PC-9 (cell line): Measurements from ENCODE around the gene CRTAC1. TPM values are rescaled to one million over a fixed set of nuclear protein-coding genes. Genes with fewer than 3 reads are reported as not detected.

Experiments
- BruUV-seq: library from RNA; stranded (reverse); fragments of 400-500 nt; replicated peaks from 2 replicates; lab custom pipeline; 2021; lab: Mats Ljungman, UMichigan
- CTCF ChIA-PET: fragments of 300-600 bp; sonication (Branson Sonifier 250); formaldehyde crosslinking; loops from one replicate; lab custom pipeline; 2022; ENCODE audit warnings: antibody characterized with exemption; lab: Charles Lee
- POLR2A ChIA-PET: fragments of 300-600 bp; sonication (Branson Sonifier 250); formaldehyde crosslinking; loops from one replicate; lab custom pipeline; 2022; ENCODE audit warnings: antibody characterized with exemption; ENCODE audit not compliant: unreplicated experiment; lab: Charles Lee
- DNase-seq, 2 experiments: peaks; one replicate each; pipeline versions ENCODE4 v3.0.0 to v3.0.0-alpha.2; 2015 to 2022; ENCODE audit warnings: mixed read lengths in 1 of 2
- H2AFZ ChIP-seq: fragments of 200-600 bp; sonication (generic); 2 replicates; pipeline ENCODE4 v1.8.1; 2017; ENCODE audit warnings: antibody characterized with exemption
- H3F3A ChIP-seq: fragments of 200-600 bp; sonication (generic); 2 replicates; pipeline ENCODE4 v1.8.1; 2017; ENCODE audit warnings: antibody characterized with exemption, mild to moderate bottlenecking, low read depth; ENCODE audit not compliant: insufficient read depth
- H3K27ac ChIP-seq: fragments of 200-600 bp; sonication (generic); 2 replicates; pipeline ENCODE4 v1.6.1; 2016; ENCODE audit warnings: mixed run types
- H3K27me3 ChIP-seq: fragments of 200-600 bp; sonication (generic); 2 replicates; pipeline ENCODE4 v1.6.1; 2016; ENCODE audit warnings: low read depth, mixed run types; ENCODE audit not compliant: insufficient read depth
- H3K36me3 ChIP-seq: fragments of 200-600 bp; sonication (generic); 2 replicates; pipeline ENCODE4 v1.6.1; 2016; ENCODE audit warnings: low read depth, mixed run types
- H3K4me1 ChIP-seq: fragments of 200-600 bp; sonication (generic); replicated peaks from 2 replicates; pipeline ENCODE4 v1.6.1; 2016; ENCODE audit warnings: mixed run types; ENCODE audit not compliant: insufficient read depth
- H3K4me2 ChIP-seq: fragments of 200-600 bp; sonication (generic); 2 replicates; pipeline ENCODE4 v1.6.1; 2017; ENCODE audit warnings: mixed run types
- H3K4me3 ChIP-seq: fragments of 200-600 bp; sonication (generic); 2 replicates; pipeline ENCODE4 v1.6.1; 2016; ENCODE audit warnings: mixed run types
- H3K79me2 ChIP-seq: fragments of 200-600 bp; sonication (generic); 2 replicates; pipeline ENCODE4 v1.6.1; 2017; ENCODE audit warnings: low read depth, mixed run types
- H3K9me2 ChIP-seq: fragments of 200-600 bp; sonication (generic); 2 replicates; pipeline ENCODE4 v1.8.1; 2017; ENCODE audit warnings: mild to moderate bottlenecking; ENCODE audit not compliant: insufficient read depth
- H3K9me3 ChIP-seq: fragments of 200-600 bp; sonication (generic); 2 replicates; pipeline ENCODE4 v1.8.1; 2016; ENCODE audit warnings: low read depth; ENCODE audit not compliant: insufficient read depth
- H4K20me1 ChIP-seq: fragments of 200-600 bp; sonication (generic); 2 replicates; pipeline ENCODE4 v1.8.1; 2017; ENCODE audit not compliant: insufficient read depth
- EZH2 ChIP-seq: fragments of 200-600 bp; sonication (generic); IDR thresholded peaks from 2 replicates; pipeline ENCODE4 v1.8.0; 2017; ENCODE audit warnings: antibody characterized with exemption, low read depth
- intact Hi-C: fragments of 100-400 bp; cut with micrococcal nuclease; formaldehyde crosslinking; loops from one replicate; pipeline ENCODE4 v1.10.0; 2022; ENCODE audit not compliant: unreplicated experiment
- total RNA-seq: library from RNA; stranded (reverse); gene quantifications from 2 replicates; pipeline ENCODE4 v1.2.3, GENCODE V29; 2021
- TF ChIP-seq, protein P1 (sequence below): fragments of 200-600 bp; sonication (generic); conservative IDR thresholded peaks from 2 replicates; pipeline ENCODE4 v1.6.1; 2017; ENCODE audit warnings: mixed run types, antibody characterized with exemption, mild to moderate bottlenecking, moderate library complexity

Gene CRTAC1
- total RNA-seq, 1 experiment from 2014 or later: not detected

DNA sequence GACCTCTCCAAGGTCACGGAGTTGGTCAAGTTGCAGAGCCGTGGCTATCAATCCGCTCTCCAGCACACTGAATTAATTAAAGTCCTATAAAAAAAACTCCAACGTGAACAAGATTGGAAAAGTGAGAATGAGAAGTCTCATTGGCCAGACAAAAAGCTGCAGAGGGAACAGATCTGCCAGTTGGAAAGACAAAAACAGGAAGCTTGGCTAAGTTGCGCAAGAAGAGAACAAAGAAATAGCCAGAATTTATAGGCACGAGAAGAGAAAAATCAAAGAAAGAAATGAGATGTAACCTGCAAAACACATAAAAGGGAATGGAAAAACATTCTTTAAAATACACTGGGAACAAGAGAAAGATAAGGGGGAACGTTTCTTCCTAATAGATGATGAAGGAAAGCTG is 45.7 kb upstream of the CRTAC1 start:
- Histone ChIP-seq H3K36me3 (no peaks in the 10 kb centered on the region), H3K4me2 (no peak overlapping the region), H3F3A (no peaks in the 10 kb centered on the region), H3K79me2 (no peaks in the 10 kb centered on the region), H3K27me3 (peaks cover 11% of the 10 kb centered on the region; the same call in 1 of the 2 replicates), H3K27ac (no peak overlapping the region), H3K4me1 (no peaks in the 10 kb centered on the region), H2AFZ (no peak overlapping the region), H3K4me3 (no peak overlapping the region), H3K9me2 (no peaks in the 10 kb centered on the region), H4K20me1 (no peaks in the 10 kb centered on the region), H3K9me3 (no peaks in the 10 kb centered on the region)
- POLR2A ChIA-PET: interaction anchor here (0.7 kb wide), 1 partner anchor 186 kb away, joined by 3 read pairs; no protein-coding TSS in a partner anchor
- TF ChIP-seq EZH2: no peak
- TF ChIP-seq, protein P1, sequence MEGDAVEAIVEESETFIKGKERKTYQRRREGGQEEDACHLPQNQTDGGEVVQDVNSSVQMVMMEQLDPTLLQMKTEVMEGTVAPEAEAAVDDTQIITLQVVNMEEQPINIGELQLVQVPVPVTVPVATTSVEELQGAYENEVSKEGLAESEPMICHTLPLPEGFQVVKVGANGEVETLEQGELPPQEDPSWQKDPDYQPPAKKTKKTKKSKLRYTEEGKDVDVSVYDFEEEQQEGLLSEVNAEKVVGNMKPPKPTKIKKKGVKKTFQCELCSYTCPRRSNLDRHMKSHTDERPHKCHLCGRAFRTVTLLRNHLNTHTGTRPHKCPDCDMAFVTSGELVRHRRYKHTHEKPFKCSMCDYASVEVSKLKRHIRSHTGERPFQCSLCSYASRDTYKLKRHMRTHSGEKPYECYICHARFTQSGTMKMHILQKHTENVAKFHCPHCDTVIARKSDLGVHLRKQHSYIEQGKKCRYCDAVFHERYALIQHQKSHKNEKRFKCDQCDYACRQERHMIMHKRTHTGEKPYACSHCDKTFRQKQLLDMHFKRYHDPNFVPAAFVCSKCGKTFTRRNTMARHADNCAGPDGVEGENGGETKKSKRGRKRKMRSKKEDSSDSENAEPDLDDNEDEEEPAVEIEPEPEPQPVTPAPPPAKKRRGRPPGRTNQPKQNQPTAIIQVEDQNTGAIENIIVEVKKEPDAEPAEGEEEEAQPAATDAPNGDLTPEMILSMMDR: no peak
- no peak for DNase-seq
- CTCF ChIA-PET: no interaction called here
- no TSS peak for BruUV-seq
- intact Hi-C loops: no loop called here

DNA sequence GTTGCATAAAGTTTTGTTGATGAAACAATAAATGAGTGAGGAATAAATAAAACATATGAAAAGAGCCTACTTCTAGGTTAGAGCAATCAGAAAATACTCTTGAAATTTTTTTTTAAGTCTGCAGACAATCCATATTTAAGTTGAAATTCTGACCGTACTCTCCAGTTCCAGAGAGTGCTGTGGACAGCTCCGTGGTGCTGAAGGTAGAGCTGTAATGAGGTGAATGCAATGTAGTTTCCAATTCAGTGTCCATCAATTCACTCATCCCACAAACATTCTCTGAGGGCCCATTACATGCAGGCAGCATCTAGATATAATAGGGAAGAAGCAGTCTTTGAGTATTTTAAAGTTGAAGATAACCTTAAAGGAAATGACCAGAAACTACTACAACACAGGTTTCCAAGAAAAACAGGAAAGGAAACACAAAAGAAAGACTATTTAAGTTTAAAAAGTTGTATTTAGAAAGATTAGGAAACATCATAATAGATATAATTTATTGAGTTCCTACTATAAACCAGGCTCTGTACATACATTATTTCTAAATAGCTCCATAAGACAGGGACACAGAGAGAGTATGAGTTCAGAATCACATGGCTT is 44.0 kb upstream of the CRTAC1 start:
- H3K27me3 ChIP-seq: no peaks in the 10 kb centered on the region
- no peak overlapping the region for H3K4me2 ChIP-seq
- no peak for DNase-seq
- BruUV-seq: no TSS peak
- H2AFZ ChIP-seq: no peak overlapping the region
- POLR2A ChIA-PET: no interaction called here
- H3K9me2 ChIP-seq: no peaks in the 10 kb centered on the region
- no peaks in the 10 kb centered on the region for H3K36me3 ChIP-seq
- no peaks in the 10 kb centered on the region for H3K4me1 ChIP-seq
- intact Hi-C loops: no loop called here
- CTCF ChIA-PET: no interaction called here
- H3K4me3 ChIP-seq: no peak overlapping the region
- no peaks in the 10 kb centered on the region for H3K79me2 ChIP-seq
- no peaks in the 10 kb centered on the region for H3K9me3 ChIP-seq
- no peaks in the 10 kb centered on the region for H4K20me1 ChIP-seq
- no peak overlapping the region for H3K27ac ChIP-seq
- no peaks in the 10 kb centered on the region for H3F3A ChIP-seq
- no peak for TF ChIP-seq EZH2
- TF ChIP-seq, protein P1: no peak

DNA sequence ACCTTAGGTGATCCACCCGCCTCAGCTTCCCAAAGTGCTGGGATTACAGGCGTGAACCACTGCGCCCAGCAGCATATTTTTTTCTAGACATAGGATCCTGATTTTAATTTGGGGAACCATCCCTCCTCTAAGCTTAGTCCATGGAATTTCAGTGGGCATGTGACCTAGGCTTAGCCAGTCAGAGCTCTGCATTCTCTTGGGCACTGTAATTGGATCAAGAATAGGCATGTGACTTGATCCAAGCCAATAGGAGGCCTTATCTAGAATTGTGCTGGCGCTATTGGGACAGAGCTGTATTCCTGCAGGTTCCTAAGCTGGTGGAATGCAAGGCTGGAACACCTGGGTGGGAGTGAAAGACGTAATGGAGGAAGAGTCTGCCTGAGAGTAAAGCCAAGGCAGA is 36.7 kb upstream of the CRTAC1 start:
- Histone ChIP-seq H2AFZ (no peak overlapping the region), H3K4me3 (no peak overlapping the region), H3K9me3 (no peaks in the 10 kb centered on the region), H3K27me3 (peaks cover 19% of the 10 kb centered on the region), H3K36me3 (no peaks in the 10 kb centered on the region), H3K79me2 (no peaks in the 10 kb centered on the region), H3K4me2 (no peak overlapping the region), H3K4me1 (no peaks in the 10 kb centered on the region), H3K27ac (no peak overlapping the region), H3K9me2 (no peaks in the 10 kb centered on the region), H4K20me1 (no peaks in the 10 kb centered on the region), H3F3A (no peaks in the 10 kb centered on the region)
- CTCF ChIA-PET: no interaction called here
- no TSS peak for BruUV-seq
- POLR2A ChIA-PET: no interaction called here
- TF ChIP-seq EZH2: no peak
- TF ChIP-seq, protein P1: no peak
- intact Hi-C loops: no loop called here
- DNase-seq: no peak
